ENCODE results near the gene RRAS2. TPM values are rescaled to one million over a fixed set of nuclear protein-coding genes. Genes with fewer than 3 reads are reported as not detected.

RRAS2 gene
- total and polyA plus RNA-seq, 2 of the 4 experiments (the other 2 are of a cell fraction), result 85.5 to 106 TPM

GRCh38 chr11:14267861-14268635, 90.9 kb downstream of the RRAS2 start:
- POLR2A ChIA-PET (ENCODE audit: unreplicated experiment), result no interaction called here
- Histone ChIP-seq H2BK120ac (ENCODE audit: low read depth, low read length) (no peak overlapping the region), H3K9me1 (ENCODE audit: insufficient read depth, low read length) (peaks cover 12% of the 10 kb centered on the region), H4K8ac (ENCODE audit: low read depth in 2 of 2, low read length in 2 of 2) (no peak overlapping the region), H4K20me1 (ENCODE audit: insufficient read depth, low read length) (no peaks in the 10 kb centered on the region), H2AFZ (replicated peaks; ENCODE audit: low read length, poor library complexity) (no peak overlapping the region), H3K4ac (ENCODE audit: low read depth, low read length) (no peak overlapping the region), H3K23ac (ENCODE audit: low read depth, low read length) (no peak overlapping the region), H4K91ac (ENCODE audit: insufficient read depth, low read depth, low read length) (no peak overlapping the region), H2AK5ac (ENCODE audit: low read depth, low read length) (no peak overlapping the region), H3K4me2 (ENCODE audit: low read depth, low read length) (no peak overlapping the region), H3K4me1 (ENCODE audit: control insufficient read depth, insufficient read depth, low read length) (no peaks in the 10 kb centered on the region), H3K27me3 (ENCODE audit: control insufficient read depth, insufficient read depth, low read length) (no peaks in the 10 kb centered on the region), H2BK20ac (ENCODE audit: low read depth, low read length) (no peak overlapping the region), H3K18ac (ENCODE audit: low read depth, low read length) (no peak overlapping the region), H3K79me1 (ENCODE audit: low read depth in 1 of 2, low read length in 2 of 2) (peaks cover 7 to 9% of the 10 kb centered on the region in 2 experiments; a peak in 3 of 4 replicates), H2BK5ac (ENCODE audit: low read depth, low read length, poor library complexity, severe bottlenecking) (no peak overlapping the region), H3K14ac (replicated peaks; ENCODE audit: low read depth, low read length) (no peak overlapping the region), H3K4me3 (ENCODE audit: insufficient read depth, low read depth, low read length) (no peak overlapping the region), H3K56ac (ENCODE audit: extremely low read depth, insufficient read depth, low read length) (no peak overlapping the region), H3K9ac (ENCODE audit: low read depth, low read length) (no peak overlapping the region), H2BK15ac (ENCODE audit: low read depth, low read length) (no peak overlapping the region), H3K36me3 (ENCODE audit: control insufficient read depth, insufficient read depth, low read length) (peaks cover 9% of the 10 kb centered on the region), H4K5ac (ENCODE audit: low read depth, low read length) (no peak overlapping the region), H3K27ac (ENCODE audit: insufficient read depth, low read length) (no peak overlapping the region), H3K9me3 (ENCODE audit: control insufficient read depth, insufficient read depth, low read length) (no peaks in the 10 kb centered on the region), H2AK9ac (replicated peaks; ENCODE audit: low read depth, low read length, poor library complexity) (no peak overlapping the region)
- DNase-seq (no peak), ATAC-seq (ENCODE audit: low read depth) (no peak)
- no TSS peak for BruUV-seq (replicated peaks)
- no CpG with 5 or more reads among the region's 6 CpGs for WGBS, 2 experiments (ENCODE audit: extremely low coverage in 2 of 2, insufficient read length in 1 of 2)
- in situ Hi-C loops (cut with MboI; ENCODE audit: low sequenced_read_pairs), result loop anchor here (25.0 kb wide), 1 partner anchor 619 kb away; the partner anchor contains the start of gene CYP2R1
- intact Hi-C loops (cut with micrococcal nuclease), result no loop called here
- CTCF ChIA-PET, result no interaction called here
- dilution Hi-C loops (cut with HindIII; ENCODE audit: low sequenced_read_pairs, unreplicated experiment), result no loop called here
- no peak for TF ChIP-seq NFE2L2 (IDR thresholded peaks at IDR 0.05; ENCODE audit: low read depth, low read length)
- TF ChIP-seq CEBPB (IDR thresholded peaks at IDR 0.05; ENCODE audit: low read depth, low read length), result no peak
